Spleen (tissue), 7 donors: ENCODE measurements around the gene BTNL9.

Experiments used
- POLR2AphosphoS5 ChIP-seq, 3 donors: sonication (generic); formaldehyde crosslinking; IDR thresholded peaks; one replicate each; pipeline ENCODE4 v1.5.1; 2017; ENCODE audit warnings: antibody characterized with exemption in 3 of 3
- TF ChIP-seq, protein P1 (sequence below), 11 experiments: fragments of 200-600 bp in 7 of 11; fragments of 450-650 bp in 4 of 11; sonication (generic) in 4 of 11; IDR thresholded peaks in 8 of 11; conservative IDR thresholded peaks in 3 of 11; 1 replicate in 7 of 11; 2 replicates in 4 of 11; pipeline versions ENCODE4 v1.4.0 to v1.8.0; 2016 to 2021; ENCODE audit warnings: antibody characterized with exemption in 11 of 11, inconsistent platforms in 4 of 11, mild to moderate bottlenecking in 1 of 11
- donor health status: DM: no; HTN: no; CAD: no; lungs with moderate emphysema.
- donor health status: DM: no; HTN: no; CAD: no.
- donor health status: DM: no; HTN: no; CAD: no.

DNA sequence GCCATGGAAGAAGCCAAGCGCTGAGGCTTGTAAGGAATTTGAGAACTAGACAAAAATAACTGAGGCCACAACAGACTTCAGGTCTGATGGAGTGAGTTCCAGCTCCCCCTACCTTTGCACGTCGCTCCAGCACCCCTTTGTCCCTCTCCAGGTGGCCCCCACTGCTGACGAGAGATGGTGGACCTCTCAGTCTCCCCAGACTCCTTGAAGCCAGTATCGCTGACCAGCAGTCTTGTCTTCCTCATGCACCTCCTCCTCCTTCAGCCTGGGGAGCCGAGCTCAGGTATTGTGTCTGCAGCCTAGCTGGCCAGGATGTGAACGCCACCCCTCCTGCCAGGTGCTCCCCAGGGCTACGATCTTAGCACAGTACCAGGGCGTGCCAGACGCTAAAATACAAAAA lies 5.2 kb downstream of the BTNL9 start:
- TF ChIP-seq, protein P1, sequence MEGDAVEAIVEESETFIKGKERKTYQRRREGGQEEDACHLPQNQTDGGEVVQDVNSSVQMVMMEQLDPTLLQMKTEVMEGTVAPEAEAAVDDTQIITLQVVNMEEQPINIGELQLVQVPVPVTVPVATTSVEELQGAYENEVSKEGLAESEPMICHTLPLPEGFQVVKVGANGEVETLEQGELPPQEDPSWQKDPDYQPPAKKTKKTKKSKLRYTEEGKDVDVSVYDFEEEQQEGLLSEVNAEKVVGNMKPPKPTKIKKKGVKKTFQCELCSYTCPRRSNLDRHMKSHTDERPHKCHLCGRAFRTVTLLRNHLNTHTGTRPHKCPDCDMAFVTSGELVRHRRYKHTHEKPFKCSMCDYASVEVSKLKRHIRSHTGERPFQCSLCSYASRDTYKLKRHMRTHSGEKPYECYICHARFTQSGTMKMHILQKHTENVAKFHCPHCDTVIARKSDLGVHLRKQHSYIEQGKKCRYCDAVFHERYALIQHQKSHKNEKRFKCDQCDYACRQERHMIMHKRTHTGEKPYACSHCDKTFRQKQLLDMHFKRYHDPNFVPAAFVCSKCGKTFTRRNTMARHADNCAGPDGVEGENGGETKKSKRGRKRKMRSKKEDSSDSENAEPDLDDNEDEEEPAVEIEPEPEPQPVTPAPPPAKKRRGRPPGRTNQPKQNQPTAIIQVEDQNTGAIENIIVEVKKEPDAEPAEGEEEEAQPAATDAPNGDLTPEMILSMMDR (IDR thresholded peaks at IDR 0.05 in 8 of 11, conservative IDR thresholded peaks at IDR 0.05 in 3 of 11): no peak
- TF ChIP-seq POLR2AphosphoS5 (IDR thresholded peaks at IDR 0.05): no peak
